ENCODE data around the gene SLC39A7. TPM values are rescaled to one million over a fixed set of nuclear protein-coding genes. Genes with fewer than 3 reads are reported as not detected.

The SLC39A7 gene
- total and polyA plus RNA-seq, 2 of the 13 experiments (the other 11 are each of a cell fraction or from before 2014, with no cell fraction given), result 142 to 229 TPM

GRCh38 chr6:33247977-33248642 is 47.4 kb downstream of the SLC39A7 start (continued):
- no peak for TF ChIP-seq ZNF24 (IDR thresholded peaks at IDR 0.05)
- peak; percentile 95 for TF ChIP-seq RAD21 (CRISPR knock-in tag; IDR thresholded peaks at IDR 0.05)
- TF ChIP-seq ZKSCAN1 (IDR thresholded peaks at IDR 0.05; ENCODE audit: low read length), result no peak
- TF ChIP-seq RARG (CRISPR knock-in tag; IDR thresholded peaks at IDR 0.05; ENCODE audit: low read depth), result no peak
- TF ChIP-seq MEIS1 (CRISPR knock-in tag; IDR thresholded peaks at IDR 0.05; ENCODE audit: borderline replicate concordance), result no peak
- TF ChIP-seq HHEX (CRISPR knock-in tag; IDR thresholded peaks at IDR 0.05), result no peak
- TF ChIP-seq HOXA7 (CRISPR knock-in tag; IDR thresholded peaks at IDR 0.05), result no peak
- no peak for TF ChIP-seq NR2F2 (IDR thresholded peaks at IDR 0.05; ENCODE audit: borderline replicate concordance, low read depth)
- TF ChIP-seq LCORL (IDR thresholded peaks at IDR 0.05), result no peak
- no peak for TF ChIP-seq LCORL (CRISPR knock-in tag; IDR thresholded peaks at IDR 0.05)
- TF ChIP-seq, protein P1, sequence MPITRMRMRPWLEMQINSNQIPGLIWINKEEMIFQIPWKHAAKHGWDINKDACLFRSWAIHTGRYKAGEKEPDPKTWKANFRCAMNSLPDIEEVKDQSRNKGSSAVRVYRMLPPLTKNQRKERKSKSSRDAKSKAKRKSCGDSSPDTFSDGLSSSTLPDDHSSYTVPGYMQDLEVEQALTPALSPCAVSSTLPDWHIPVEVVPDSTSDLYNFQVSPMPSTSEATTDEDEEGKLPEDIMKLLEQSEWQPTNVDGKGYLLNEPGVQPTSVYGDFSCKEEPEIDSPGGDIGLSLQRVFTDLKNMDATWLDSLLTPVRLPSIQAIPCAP (CRISPR knock-in tag; IDR thresholded peaks at IDR 0.05; ENCODE audit: low read depth), result no peak
- TF ChIP-seq SKI (IDR thresholded peaks at IDR 0.05; ENCODE audit: partially characterized antibody), result no peak
- TF ChIP-seq TMF1 (CRISPR knock-in tag; IDR thresholded peaks at IDR 0.05; ENCODE audit: low read depth), result no peak
- TF ChIP-seq, protein P2, sequence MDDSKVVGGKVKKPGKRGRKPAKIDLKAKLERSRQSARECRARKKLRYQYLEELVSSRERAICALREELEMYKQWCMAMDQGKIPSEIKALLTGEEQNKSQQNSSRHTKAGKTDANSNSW (CRISPR knock-in tag; IDR thresholded peaks at IDR 0.05; ENCODE audit: borderline replicate concordance), result no peak
- no peak for TF ChIP-seq ZNF589 (CRISPR knock-in tag; conservative IDR thresholded peaks at IDR 0.05)
- TF ChIP-seq, protein P3, sequence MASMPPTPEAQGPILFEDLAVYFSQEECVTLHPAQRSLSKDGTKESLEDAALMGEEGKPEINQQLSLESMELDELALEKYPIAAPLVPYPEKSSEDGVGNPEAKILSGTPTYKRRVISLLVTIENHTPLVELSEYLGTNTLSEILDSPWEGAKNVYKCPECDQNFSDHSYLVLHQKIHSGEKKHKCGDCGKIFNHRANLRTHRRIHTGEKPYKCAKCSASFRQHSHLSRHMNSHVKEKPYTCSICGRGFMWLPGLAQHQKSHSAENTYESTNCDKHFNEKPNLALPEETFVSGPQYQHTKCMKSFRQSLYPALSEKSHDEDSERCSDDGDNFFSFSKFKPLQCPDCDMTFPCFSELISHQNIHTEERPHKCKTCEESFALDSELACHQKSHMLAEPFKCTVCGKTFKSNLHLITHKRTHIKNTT (CRISPR knock-in tag; IDR thresholded peaks at IDR 0.05), result no peak
- no peak for TF ChIP-seq ZC3H4 (CRISPR knock-in tag; IDR thresholded peaks at IDR 0.05; ENCODE audit: borderline replicate concordance)
- no peak for TF ChIP-seq PAXIP1 (CRISPR knock-in tag; conservative IDR thresholded peaks at IDR 0.05)
- no peak for TF ChIP-seq CCAR2 (optimal IDR thresholded peaks at IDR 0.05; ENCODE audit: low read depth, low read length)
- no peak for TF ChIP-seq ZNF619 (CRISPR knock-in tag; IDR thresholded peaks at IDR 0.05)
- TF ChIP-seq MXD3 (CRISPR knock-in tag; IDR thresholded peaks at IDR 0.05), result peak; percentile 76
- no peak for TF ChIP-seq ZNF383 (CRISPR knock-in tag; IDR thresholded peaks at IDR 0.05; ENCODE audit: borderline replicate concordance)
- TF ChIP-seq ZNF816 (CRISPR knock-in tag; IDR thresholded peaks at IDR 0.05; ENCODE audit: borderline replicate concordance), result no peak
- TF ChIP-seq ZNF614 (CRISPR knock-in tag; IDR thresholded peaks at IDR 0.05; ENCODE audit: borderline replicate concordance), result peak; percentile 56; the same call in 1 of the 2 replicates
- no peak for TF ChIP-seq ZNF17 (CRISPR knock-in tag; IDR thresholded peaks at IDR 0.05)
- TF ChIP-seq TCF12 (IDR thresholded peaks at IDR 0.05), result no peak
- TF ChIP-seq TCF12 (CRISPR knock-in tag; IDR thresholded peaks at IDR 0.05), result no peak
